ENCODE data around the gene APOBEC3A.

- TF ChIP-seq, protein P1, sequence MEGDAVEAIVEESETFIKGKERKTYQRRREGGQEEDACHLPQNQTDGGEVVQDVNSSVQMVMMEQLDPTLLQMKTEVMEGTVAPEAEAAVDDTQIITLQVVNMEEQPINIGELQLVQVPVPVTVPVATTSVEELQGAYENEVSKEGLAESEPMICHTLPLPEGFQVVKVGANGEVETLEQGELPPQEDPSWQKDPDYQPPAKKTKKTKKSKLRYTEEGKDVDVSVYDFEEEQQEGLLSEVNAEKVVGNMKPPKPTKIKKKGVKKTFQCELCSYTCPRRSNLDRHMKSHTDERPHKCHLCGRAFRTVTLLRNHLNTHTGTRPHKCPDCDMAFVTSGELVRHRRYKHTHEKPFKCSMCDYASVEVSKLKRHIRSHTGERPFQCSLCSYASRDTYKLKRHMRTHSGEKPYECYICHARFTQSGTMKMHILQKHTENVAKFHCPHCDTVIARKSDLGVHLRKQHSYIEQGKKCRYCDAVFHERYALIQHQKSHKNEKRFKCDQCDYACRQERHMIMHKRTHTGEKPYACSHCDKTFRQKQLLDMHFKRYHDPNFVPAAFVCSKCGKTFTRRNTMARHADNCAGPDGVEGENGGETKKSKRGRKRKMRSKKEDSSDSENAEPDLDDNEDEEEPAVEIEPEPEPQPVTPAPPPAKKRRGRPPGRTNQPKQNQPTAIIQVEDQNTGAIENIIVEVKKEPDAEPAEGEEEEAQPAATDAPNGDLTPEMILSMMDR (IDR thresholded peaks at IDR 0.05) = no peak
- no peak for TF ChIP-seq EZH2 (IDR thresholded peaks at IDR 0.05; ENCODE audit: borderline replicate concordance, insufficient read depth, low read depth, low read length, poor library complexity, severe bottlenecking)
Observed at GRCh38 chr22:38930512-38930911, 26.9 kb upstream of the APOBEC3A start.

Data from B cell (primary cell).